Measurements from ENCODE around the gene MANF.

DNA sequence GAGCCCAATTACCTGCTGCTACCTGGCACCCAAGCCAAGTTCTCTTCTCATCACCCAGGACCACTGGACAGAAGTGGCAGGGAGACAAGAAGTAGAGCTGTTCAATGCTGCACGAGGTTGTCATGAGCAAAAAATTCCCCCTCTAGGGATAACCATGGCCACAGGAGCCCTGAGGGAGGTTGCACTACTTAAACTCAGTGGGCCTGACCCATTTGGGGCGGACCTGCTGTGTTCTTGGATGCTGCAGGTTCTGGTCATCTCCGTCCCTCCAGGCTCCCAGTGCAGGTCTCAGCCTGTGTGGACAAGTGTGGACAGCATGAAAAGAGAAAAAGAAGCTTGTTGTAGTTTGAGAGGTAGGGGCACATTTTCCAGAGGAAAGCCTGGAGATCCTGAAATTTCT lies 26.1 kb upstream of the MANF start:
- TF ChIP-seq EZH2 (optimal IDR thresholded peaks at IDR 0.05; ENCODE audit: low read depth, low read length) = no peak
- TF ChIP-seq, protein P1, sequence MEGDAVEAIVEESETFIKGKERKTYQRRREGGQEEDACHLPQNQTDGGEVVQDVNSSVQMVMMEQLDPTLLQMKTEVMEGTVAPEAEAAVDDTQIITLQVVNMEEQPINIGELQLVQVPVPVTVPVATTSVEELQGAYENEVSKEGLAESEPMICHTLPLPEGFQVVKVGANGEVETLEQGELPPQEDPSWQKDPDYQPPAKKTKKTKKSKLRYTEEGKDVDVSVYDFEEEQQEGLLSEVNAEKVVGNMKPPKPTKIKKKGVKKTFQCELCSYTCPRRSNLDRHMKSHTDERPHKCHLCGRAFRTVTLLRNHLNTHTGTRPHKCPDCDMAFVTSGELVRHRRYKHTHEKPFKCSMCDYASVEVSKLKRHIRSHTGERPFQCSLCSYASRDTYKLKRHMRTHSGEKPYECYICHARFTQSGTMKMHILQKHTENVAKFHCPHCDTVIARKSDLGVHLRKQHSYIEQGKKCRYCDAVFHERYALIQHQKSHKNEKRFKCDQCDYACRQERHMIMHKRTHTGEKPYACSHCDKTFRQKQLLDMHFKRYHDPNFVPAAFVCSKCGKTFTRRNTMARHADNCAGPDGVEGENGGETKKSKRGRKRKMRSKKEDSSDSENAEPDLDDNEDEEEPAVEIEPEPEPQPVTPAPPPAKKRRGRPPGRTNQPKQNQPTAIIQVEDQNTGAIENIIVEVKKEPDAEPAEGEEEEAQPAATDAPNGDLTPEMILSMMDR (IDR thresholded peaks at IDR 0.05; ENCODE audit: low read length) = no peak
